Neural cell (in vitro differentiated cells): ENCODE measurements around the gene COMMD4.

Source experiments
- POLR2AphosphoS5 ChIP-seq: IDR thresholded peaks from 2 replicates; pipeline ENCODE4 v1.6.1; 2012
- TF ChIP-seq, protein P1 (sequence below): IDR thresholded peaks from 2 replicates; pipeline ENCODE4 v1.6.1; 2012; ENCODE audit warnings: borderline replicate concordance
- TF ChIP-seq, protein P2 (sequence below): fragments of 450-650 bp; IDR thresholded peaks from 2 replicates; pipeline ENCODE4 v1.5.1; 2014; ENCODE audit warnings: antibody characterized with exemption, mild to moderate bottlenecking, moderate library complexity; ENCODE audit not compliant: poor library complexity, severe bottlenecking

DNA sequence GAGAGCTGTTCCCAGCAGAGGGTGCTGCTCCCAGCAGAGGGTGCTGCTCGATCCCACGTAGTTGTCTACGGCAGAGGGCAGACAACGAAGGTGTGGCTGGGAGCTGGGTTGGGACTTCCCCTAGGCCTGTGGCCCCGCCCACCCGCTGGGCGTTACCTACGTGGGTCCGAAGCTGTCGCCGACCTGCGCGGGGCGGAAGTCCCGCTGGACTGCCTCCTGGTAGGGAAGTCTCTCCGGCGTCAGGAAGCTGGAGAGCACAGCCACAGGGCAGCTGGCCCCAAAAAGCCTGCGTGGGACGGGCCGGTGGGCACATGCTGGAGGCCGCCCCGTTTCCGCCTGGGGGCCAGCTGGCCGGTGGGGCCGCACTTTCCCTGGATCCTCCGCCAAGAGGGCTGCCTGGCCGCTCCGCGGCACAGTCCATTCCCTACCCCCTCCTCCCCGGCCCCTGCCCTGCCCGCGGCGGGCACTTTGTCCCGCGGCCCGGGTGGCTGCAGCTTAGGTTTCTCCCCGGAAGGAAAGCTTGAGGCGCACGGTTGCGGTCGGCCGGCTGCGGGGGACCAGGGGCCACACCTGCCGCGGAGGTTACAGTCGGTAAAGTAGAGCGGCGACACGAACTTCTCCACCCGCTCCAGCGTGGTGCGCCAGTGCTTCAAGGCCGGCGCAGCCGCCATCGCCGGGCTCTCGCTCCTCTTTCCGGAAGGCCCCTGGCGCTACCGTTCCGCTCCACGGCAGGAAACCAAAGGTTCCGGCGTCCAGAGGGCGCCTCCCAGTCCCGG is 32.2 kb downstream of the COMMD4 start, which contains the start of gene MAN2C1:
- TF ChIP-seq, protein P1, sequence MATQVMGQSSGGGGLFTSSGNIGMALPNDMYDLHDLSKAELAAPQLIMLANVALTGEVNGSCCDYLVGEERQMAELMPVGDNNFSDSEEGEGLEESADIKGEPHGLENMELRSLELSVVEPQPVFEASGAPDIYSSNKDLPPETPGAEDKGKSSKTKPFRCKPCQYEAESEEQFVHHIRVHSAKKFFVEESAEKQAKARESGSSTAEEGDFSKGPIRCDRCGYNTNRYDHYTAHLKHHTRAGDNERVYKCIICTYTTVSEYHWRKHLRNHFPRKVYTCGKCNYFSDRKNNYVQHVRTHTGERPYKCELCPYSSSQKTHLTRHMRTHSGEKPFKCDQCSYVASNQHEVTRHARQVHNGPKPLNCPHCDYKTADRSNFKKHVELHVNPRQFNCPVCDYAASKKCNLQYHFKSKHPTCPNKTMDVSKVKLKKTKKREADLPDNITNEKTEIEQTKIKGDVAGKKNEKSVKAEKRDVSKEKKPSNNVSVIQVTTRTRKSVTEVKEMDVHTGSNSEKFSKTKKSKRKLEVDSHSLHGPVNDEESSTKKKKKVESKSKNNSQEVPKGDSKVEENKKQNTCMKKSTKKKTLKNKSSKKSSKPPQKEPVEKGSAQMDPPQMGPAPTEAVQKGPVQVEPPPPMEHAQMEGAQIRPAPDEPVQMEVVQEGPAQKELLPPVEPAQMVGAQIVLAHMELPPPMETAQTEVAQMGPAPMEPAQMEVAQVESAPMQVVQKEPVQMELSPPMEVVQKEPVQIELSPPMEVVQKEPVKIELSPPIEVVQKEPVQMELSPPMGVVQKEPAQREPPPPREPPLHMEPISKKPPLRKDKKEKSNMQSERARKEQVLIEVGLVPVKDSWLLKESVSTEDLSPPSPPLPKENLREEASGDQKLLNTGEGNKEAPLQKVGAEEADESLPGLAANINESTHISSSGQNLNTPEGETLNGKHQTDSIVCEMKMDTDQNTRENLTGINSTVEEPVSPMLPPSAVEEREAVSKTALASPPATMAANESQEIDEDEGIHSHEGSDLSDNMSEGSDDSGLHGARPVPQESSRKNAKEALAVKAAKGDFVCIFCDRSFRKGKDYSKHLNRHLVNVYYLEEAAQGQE = peak; percentile 24
- TF ChIP-seq, protein P2, sequence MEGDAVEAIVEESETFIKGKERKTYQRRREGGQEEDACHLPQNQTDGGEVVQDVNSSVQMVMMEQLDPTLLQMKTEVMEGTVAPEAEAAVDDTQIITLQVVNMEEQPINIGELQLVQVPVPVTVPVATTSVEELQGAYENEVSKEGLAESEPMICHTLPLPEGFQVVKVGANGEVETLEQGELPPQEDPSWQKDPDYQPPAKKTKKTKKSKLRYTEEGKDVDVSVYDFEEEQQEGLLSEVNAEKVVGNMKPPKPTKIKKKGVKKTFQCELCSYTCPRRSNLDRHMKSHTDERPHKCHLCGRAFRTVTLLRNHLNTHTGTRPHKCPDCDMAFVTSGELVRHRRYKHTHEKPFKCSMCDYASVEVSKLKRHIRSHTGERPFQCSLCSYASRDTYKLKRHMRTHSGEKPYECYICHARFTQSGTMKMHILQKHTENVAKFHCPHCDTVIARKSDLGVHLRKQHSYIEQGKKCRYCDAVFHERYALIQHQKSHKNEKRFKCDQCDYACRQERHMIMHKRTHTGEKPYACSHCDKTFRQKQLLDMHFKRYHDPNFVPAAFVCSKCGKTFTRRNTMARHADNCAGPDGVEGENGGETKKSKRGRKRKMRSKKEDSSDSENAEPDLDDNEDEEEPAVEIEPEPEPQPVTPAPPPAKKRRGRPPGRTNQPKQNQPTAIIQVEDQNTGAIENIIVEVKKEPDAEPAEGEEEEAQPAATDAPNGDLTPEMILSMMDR = peak; percentile 88
- TF ChIP-seq POLR2AphosphoS5 = peak; percentile 59
